ENCODE results near the gene OSBPL8. TPM values are rescaled to one million over a fixed set of nuclear protein-coding genes. Genes with fewer than 3 reads are reported as not detected.

OSBPL8 gene
- total and polyA plus RNA-seq, 10 of the 15 experiments (the other 5 are each of a cell fraction or from before 2014, with no cell fraction given), result 10.4 to 58.0 (median 32.0) TPM

- TF ChIP-seq HDGF (IDR thresholded peaks at IDR 0.05) (no peak), ZNF274 (IDR thresholded peaks at IDR 0.05; ENCODE audit: insufficient read depth, insufficient read length) (no peak), EGR1 (IDR thresholded peaks at IDR 0.05; ENCODE audit: borderline replicate concordance in 1 of 2, low read depth in 2 of 2, low read length in 2 of 2) (no peak), SIN3A (IDR thresholded peaks at IDR 0.05; ENCODE audit: low read depth, low read length) (no peak), WRNIP1 (IDR thresholded peaks at IDR 0.05; ENCODE audit: borderline replicate concordance, low read depth, low read length) (no peak), TCF7 (IDR thresholded peaks at IDR 0.05; ENCODE audit: borderline replicate concordance) (no peak), GATAD2B (conservative IDR thresholded peaks at IDR 0.05; ENCODE audit: low read depth) (no peak), NFXL1 (IDR thresholded peaks at IDR 0.05; ENCODE audit: borderline replicate concordance) (no peak), RELA (IDR thresholded peaks at IDR 0.05; ENCODE audit: borderline replicate concordance, partially characterized antibody) (no peak), CHD2 (IDR thresholded peaks at IDR 0.05; ENCODE audit: borderline replicate concordance, low read depth, low read length) (no peak), CHD1 (IDR thresholded peaks at IDR 0.05; ENCODE audit: low read depth, low read length) (no peak), SIX5 (IDR thresholded peaks at IDR 0.05; ENCODE audit: low read depth, low read length, severe bottlenecking) (no peak), NFYB (IDR thresholded peaks at IDR 0.05; ENCODE audit: insufficient read depth, low read depth, low read length) (no peak), ASH2L (IDR thresholded peaks at IDR 0.05; ENCODE audit: borderline replicate concordance, low read depth) (no peak), ZNF207 (IDR thresholded peaks at IDR 0.05; ENCODE audit: borderline replicate concordance) (no peak), HDAC2 (IDR thresholded peaks at IDR 0.05) (no peak), SMC3 (IDR thresholded peaks at IDR 0.05; ENCODE audit: borderline replicate concordance, low read length) (no peak), MTA3 (IDR thresholded peaks at IDR 0.05; ENCODE audit: borderline replicate concordance, low read length) (no peak), ATF7 (IDR thresholded peaks at IDR 0.05; ENCODE audit: low read depth) (peak; percentile 56; the same call in 1 of the 2 replicates), TCF12 (IDR thresholded peaks at IDR 0.05; ENCODE audit: low read depth, low read length) (no peak), IKZF1 (conservative IDR thresholded peaks at IDR 0.05) (no peak), EED (IDR thresholded peaks at IDR 0.05; ENCODE audit: low read depth) (no peak), REST (IDR thresholded peaks at IDR 0.05; ENCODE audit: low read depth, low read length) (no peak), E2F8 (IDR thresholded peaks at IDR 0.05; ENCODE audit: low read depth, partially characterized antibody) (no peak), ZNF622 (IDR thresholded peaks at IDR 0.05) (no peak), CBX3 (IDR thresholded peaks at IDR 0.05; ENCODE audit: borderline replicate concordance, low read depth) (no peak)
These were observed 89.3 kb downstream of the OSBPL8 start (continued) for GRCh38 chr12:76470028-76470939.

Data from GM12878 (cell line).